Fibroblast of peridontal ligament (primary cell): ENCODE measurements around the gene CRACDL.
"Not testable (repeated sequence)": the region's sequence is repeated elsewhere in the genome, so short reads cannot be mapped to it uniquely, and the experiment has no call there.

Experiments used
- DNase-seq: peaks from one replicate; pipeline ENCODE4 v3.0.0-alpha.2; 2010; ENCODE audit errors: extremely low read depth

Gene CRACDL

GRCh38 chr2:98907385-98907784 is 28.6 kb downstream of the CRACDL start:
- DNase-seq = no peak

GRCh38 chr2:98903767-98904485 is 32.1 kb downstream of the CRACDL start:
- DNase-seq = no peak

- no peak for DNase-seq
Measured at GRCh38 chr2:98903064-98903355, 33.0 kb downstream of the CRACDL start.

- DNase-seq = no peak
Measured at GRCh38 chr2:98902209-98903063, 33.6 kb downstream of the CRACDL start.

- no peak for DNase-seq
Measured at GRCh38 chr2:98901702-98902101, 34.3 kb downstream of the CRACDL start.

GRCh38 chr2:98901291-98901690 is 34.7 kb downstream of the CRACDL start:
- DNase-seq = no peak

- no peak for DNase-seq
Measured at GRCh38 chr2:98900721-98901120, 35.3 kb downstream of the CRACDL start.

GRCh38 chr2:98899703-98900078 is 36.3 kb downstream of the CRACDL start:
- DNase-seq = not testable (repeated sequence)

- no peak for DNase-seq
Measured at GRCh38 chr2:98899041-98899702, 36.9 kb downstream of the CRACDL start.

- no peak for DNase-seq
Measured at GRCh38 chr2:98898423-98898841, 37.6 kb downstream of the CRACDL start.

GRCh38 chr2:98897746-98898145 is 38.3 kb downstream of the CRACDL start:
- DNase-seq = no peak

- no peak for DNase-seq
Measured at GRCh38 chr2:98896944-98897343, 39.1 kb downstream of the CRACDL start.

GRCh38 chr2:98896416-98896815 is 39.6 kb downstream of the CRACDL start:
- no peak for DNase-seq

- DNase-seq = no peak
Measured at GRCh38 chr2:98895901-98896300, 40.1 kb downstream of the CRACDL start.

GRCh38 chr2:98895221-98895620 is 40.8 kb downstream of the CRACDL start:
- DNase-seq = no peak

- DNase-seq = no peak
Measured at GRCh38 chr2:98894331-98895000, 41.6 kb downstream of the CRACDL start.

GRCh38 chr2:98893911-98894321 is 42.1 kb downstream of the CRACDL start:
- DNase-seq = no peak

- DNase-seq = no peak
Measured at GRCh38 chr2:98892871-98893270, 43.2 kb downstream of the CRACDL start.

GRCh38 chr2:98891591-98891990 is 44.4 kb downstream of the CRACDL start:
- no peak for DNase-seq

GRCh38 chr2:98886066-98886554 is 49.9 kb downstream of the CRACDL start:
- DNase-seq = no peak

GRCh38 chr2:98884658-98885057 is 51.4 kb downstream of the CRACDL start:
- no peak for DNase-seq

- no peak for DNase-seq
Measured at GRCh38 chr2:98883780-98884211, 52.2 kb downstream of the CRACDL start.
